ENCODE results near the gene DCAF5. TPM values are rescaled to one million over a fixed set of nuclear protein-coding genes. Genes with fewer than 3 reads are reported as not detected.
"Not testable (repeated sequence)": the region's sequence is repeated elsewhere in the genome, so short reads cannot be mapped to it uniquely, and the experiment has no call there.

Gene DCAF5
- total RNA-seq, 1 donor from 2014 or later, result 14.5 TPM

GRCh38 chr14:69073915-69074314, 79.0 kb downstream of the DCAF5 start:
- TF ChIP-seq, protein P1, sequence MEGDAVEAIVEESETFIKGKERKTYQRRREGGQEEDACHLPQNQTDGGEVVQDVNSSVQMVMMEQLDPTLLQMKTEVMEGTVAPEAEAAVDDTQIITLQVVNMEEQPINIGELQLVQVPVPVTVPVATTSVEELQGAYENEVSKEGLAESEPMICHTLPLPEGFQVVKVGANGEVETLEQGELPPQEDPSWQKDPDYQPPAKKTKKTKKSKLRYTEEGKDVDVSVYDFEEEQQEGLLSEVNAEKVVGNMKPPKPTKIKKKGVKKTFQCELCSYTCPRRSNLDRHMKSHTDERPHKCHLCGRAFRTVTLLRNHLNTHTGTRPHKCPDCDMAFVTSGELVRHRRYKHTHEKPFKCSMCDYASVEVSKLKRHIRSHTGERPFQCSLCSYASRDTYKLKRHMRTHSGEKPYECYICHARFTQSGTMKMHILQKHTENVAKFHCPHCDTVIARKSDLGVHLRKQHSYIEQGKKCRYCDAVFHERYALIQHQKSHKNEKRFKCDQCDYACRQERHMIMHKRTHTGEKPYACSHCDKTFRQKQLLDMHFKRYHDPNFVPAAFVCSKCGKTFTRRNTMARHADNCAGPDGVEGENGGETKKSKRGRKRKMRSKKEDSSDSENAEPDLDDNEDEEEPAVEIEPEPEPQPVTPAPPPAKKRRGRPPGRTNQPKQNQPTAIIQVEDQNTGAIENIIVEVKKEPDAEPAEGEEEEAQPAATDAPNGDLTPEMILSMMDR (conservative IDR thresholded peaks at IDR 0.05; ENCODE audit: low read depth, low read length), result no peak
- H3K4me3 ChIP-seq (ENCODE audit: low read depth, low read length), result no peak overlapping the region
- DNase-seq (ENCODE audit: low read depth), result no peak

DNA sequence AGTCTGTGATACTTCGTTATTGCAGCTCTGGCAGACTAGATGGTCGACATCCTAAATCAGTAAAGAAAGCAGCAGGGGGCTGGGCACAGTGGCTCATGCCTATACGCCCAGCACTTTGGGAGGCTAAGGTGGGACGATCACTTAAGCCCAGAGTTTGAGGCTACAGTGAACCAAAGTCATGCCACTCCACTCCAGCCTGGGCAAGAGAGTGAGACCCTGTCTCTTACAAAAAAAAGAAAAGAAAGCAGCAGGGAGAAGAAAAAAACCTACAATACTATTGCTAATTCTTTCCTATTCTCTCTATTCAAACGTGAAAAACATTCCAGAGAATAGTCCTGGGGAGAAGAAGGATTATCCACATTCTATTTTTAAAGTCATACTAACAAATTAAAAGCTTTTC, 79.5 kb downstream of the DCAF5 start:
- TF ChIP-seq, protein P1 (conservative IDR thresholded peaks at IDR 0.05; ENCODE audit: low read depth, low read length), result no peak
- no peak for DNase-seq (ENCODE audit: low read depth)
- no peak overlapping the region for H3K4me3 ChIP-seq (ENCODE audit: low read depth, low read length)

DNA sequence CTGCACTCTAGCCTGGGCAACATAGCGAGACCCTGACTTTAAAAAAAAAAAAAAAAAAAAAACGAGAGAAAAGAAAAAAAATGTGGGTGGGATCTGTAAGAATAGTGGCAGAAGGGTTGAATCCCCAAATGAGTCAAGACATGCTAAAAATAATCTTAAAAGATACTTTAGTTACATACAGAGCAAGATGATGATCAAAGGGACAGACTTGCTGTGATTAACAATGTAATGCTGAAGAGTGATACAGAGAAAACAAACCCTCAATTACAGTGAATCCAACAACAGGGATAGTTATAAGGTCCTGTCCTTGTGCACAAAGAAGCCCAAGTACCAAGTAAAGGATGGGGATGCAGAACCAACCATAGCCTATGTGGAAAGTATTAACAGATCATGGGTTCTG, 80.3 kb downstream of the DCAF5 start:
- TF ChIP-seq, protein P1 (conservative IDR thresholded peaks at IDR 0.05; ENCODE audit: low read depth, low read length), result no peak
- DNase-seq (ENCODE audit: low read depth), result no peak
- no peak overlapping the region for H3K4me3 ChIP-seq (ENCODE audit: low read depth, low read length)

- peak; percentile 55 for DNase-seq (ENCODE audit: low read depth)
- TF ChIP-seq, protein P1 (conservative IDR thresholded peaks at IDR 0.05; ENCODE audit: low read depth, low read length), result no peak
- no peak overlapping the region for H3K4me3 ChIP-seq (ENCODE audit: low read depth, low read length)
Measured at GRCh38 chr14:69068744-69069421, 84.0 kb downstream of the DCAF5 start.

- TF ChIP-seq, protein P1 (conservative IDR thresholded peaks at IDR 0.05; ENCODE audit: low read depth, low read length), result no peak
- no peak overlapping the region for H3K4me3 ChIP-seq (ENCODE audit: low read depth, low read length)
- no peak for DNase-seq (ENCODE audit: low read depth)
Measured at GRCh38 chr14:69066396-69067171, 86.3 kb downstream of the DCAF5 start.

- not testable (repeated sequence) for H3K4me3 ChIP-seq (ENCODE audit: low read depth, low read length); DNase-seq (ENCODE audit: low read depth)
Measured at GRCh38 chr14:69065934-69066333, 87.0 kb downstream of the DCAF5 start.

- no peak for DNase-seq (ENCODE audit: low read depth)
- TF ChIP-seq, protein P1 (conservative IDR thresholded peaks at IDR 0.05; ENCODE audit: low read depth, low read length), result no peak
- no peak overlapping the region for H3K4me3 ChIP-seq (ENCODE audit: low read depth, low read length)
Measured at GRCh38 chr14:69064596-69064995, 88.3 kb downstream of the DCAF5 start.

Measured in epithelial cell of proximal tubule (primary cell).